K562 (cell line): ENCODE data around the gene ABCA7. TPM values are rescaled to one million over a fixed set of nuclear protein-coding genes. Genes with fewer than 3 reads are reported as not detected.
A peak's percentile ranks its signal among the peaks of the same experiment; 100 is the strongest.

Experiments
- ATAC-seq: fragments of 200-7000 bp; cut with Tn5 transposase; 3 replicates; pipeline ENCODE4 v1.9.1; 2020; ENCODE audit warnings: moderate library complexity
- BruUV-seq: library from RNA; stranded (reverse); fragments of 400-500 nt; replicated peaks from 2 replicates; lab custom pipeline; 2021; lab: Mats Ljungman, UMichigan
- CTCF ChIA-PET: fragments of 300-600 bp; formaldehyde crosslinking; extraction: SDS; loops from one replicate; lab custom pipeline; 2021; ENCODE audit warnings: low intra/inter-chr PET ratio; lab: Yijun Ruan, JAX
- POLR2A ChIA-PET: fragments of 300-600, 350-650 bp; sonication (Branson Sonifier 250); formaldehyde crosslinking; extraction: SDS; loops from one replicate; lab custom pipeline; 2021; ENCODE audit warnings: antibody characterized with exemption, inconsistent platforms; lab: Yijun Ruan, JAX
- DNase-seq, 4 experiments: peaks; one replicate each; pipeline versions ENCODE4 v3.0.0 to v3.0.0-alpha.2; 2011 to 2018; ENCODE audit warnings: low spot score in 3 of 4, mixed read lengths in 3 of 4; ENCODE audit errors: extremely low read depth in 1 of 4
- FAIRE-seq: peaks from 2 replicates; lab custom pipeline; 2011; peaks lifted over from hg19 to GRCh38; lab: Jason Lieb, UNC
- H2AFZ ChIP-seq: 2 replicates; pipeline ENCODE4 v1.6.0; 2011; ENCODE audit warnings: low read depth, low read length, control low read depth, inconsistent platforms
- H3K27ac ChIP-seq: fragments of 200-600 bp; 3 replicates; pipeline ENCODE4 v1.8.0; 2011; ENCODE audit warnings: low read depth, mild to moderate bottlenecking, control low read depth, inconsistent platforms, low read length, moderate library complexity, mixed read lengths; ENCODE audit errors: extremely low read depth
- H3K27me3 ChIP-seq, 2 experiments: fragments of 300-600 bp in 1 of 2; 2 replicates in 1 of 2; 3 replicates in 1 of 2; pipeline versions ENCODE4 v1.6.0 to v1.8.0; 2011; ENCODE audit warnings: inconsistent platforms in 2 of 2, low read length in 2 of 2, mild to moderate bottlenecking in 1 of 2, mixed read lengths in 1 of 2, moderate library complexity in 1 of 2; ENCODE audit not compliant: control insufficient read depth in 2 of 2, insufficient read depth in 2 of 2
- H3K36me3 ChIP-seq: fragments of 300-600 bp; 3 replicates; pipeline ENCODE4 v1.8.0; 2011; ENCODE audit warnings: mild to moderate bottlenecking, low read length, inconsistent platforms; ENCODE audit not compliant: control insufficient read depth, insufficient read depth
- H3K4me1 ChIP-seq, 2 experiments: fragments of 200-600 bp in 1 of 2; replicated peaks in 1 of 2; 2 replicates in 1 of 2; 3 replicates in 1 of 2; pipeline versions ENCODE4 v1.5.1 to v1.8.0; 2011; ENCODE audit warnings: inconsistent platforms in 2 of 2, low read length in 2 of 2, mild to moderate bottlenecking in 1 of 2, mixed read lengths in 1 of 2, moderate library complexity in 1 of 2; ENCODE audit not compliant: control insufficient read depth in 2 of 2, insufficient read depth in 2 of 2
- H3K4me2 ChIP-seq: 2 replicates; pipeline ENCODE4 v1.6.1; 2011; ENCODE audit warnings: low read length, control low read depth, inconsistent platforms, mixed read lengths; ENCODE audit not compliant: insufficient read depth
- H3K4me3 ChIP-seq: fragments of 200-600 bp; sonication (generic), shearing (Covaris generic); 2 replicates; pipeline ENCODE4 v1.5.1; 2016; ENCODE audit warnings: control low read depth, inconsistent platforms
- H3K79me2 ChIP-seq: fragments of 200-600 bp; 3 replicates; pipeline ENCODE4 v1.8.0; 2011; ENCODE audit warnings: low read length, inconsistent platforms; ENCODE audit not compliant: control insufficient read depth, insufficient read depth
- H3K9ac ChIP-seq, 2 experiments: 2 replicates each; pipeline versions ENCODE4 v1.6.0 to v1.6.1; 2011; ENCODE audit warnings: low read depth in 2 of 2, low read length in 2 of 2, control low read depth in 1 of 2, inconsistent platforms in 1 of 2, mild to moderate bottlenecking in 1 of 2, mixed read lengths in 1 of 2; ENCODE audit not compliant: insufficient read depth in 1 of 2
- H3K9me1 ChIP-seq: one replicate; pipeline ENCODE4 v1.6.0; 2011; ENCODE audit warnings: inconsistent platforms, mild to moderate bottlenecking, low read length, moderate library complexity; ENCODE audit not compliant: control insufficient read depth, insufficient read depth
- H3K9me3 ChIP-seq: replicated peaks from 2 replicates; pipeline ENCODE4 v1.5.1; 2011; ENCODE audit warnings: low read depth, low read length, inconsistent platforms; ENCODE audit not compliant: control insufficient read depth, insufficient read depth
- H4K20me1 ChIP-seq: replicated peaks from 2 replicates; pipeline ENCODE4 v1.6.1; 2011; ENCODE audit warnings: low read length, inconsistent platforms, mixed read lengths; ENCODE audit not compliant: control insufficient read depth, insufficient read depth
- ZBTB7A ChIP-seq: IDR thresholded peaks from 2 replicates; pipeline ENCODE4 v1.6.1; 2011; ENCODE audit warnings: low read depth, mild to moderate bottlenecking, low read length, moderate library complexity, borderline replicate concordance; ENCODE audit not compliant: control insufficient read depth
- WGBS: fragments of 100-300 bp; shearing (Covaris generic); methylation state at CpG from one replicate; pipeline ENCODE4 v1.1.6; 2016; ENCODE audit warnings: low coverage, mixed read lengths; ENCODE audit not compliant: insufficient coverage; ENCODE audit errors: missing lambda C conversion rate; 5-methylcytosine and 5-hydroxymethylcytosine counted together
- in situ Hi-C: fragments of 300-500 bp; cut with MboI; formaldehyde crosslinking; loops from 4 replicates; pipeline ENCODE4 v1.15.0; 2018; ENCODE audit warnings: inconsistent platforms, mixed read lengths
- intact Hi-C: fragments of 100-400 bp; cut with micrococcal nuclease; formaldehyde crosslinking; loops from 2 replicates; pipeline ENCODE4 v1.14.2; 2022
- polyA plus RNA-seq, 8 experiments: library from polyadenylated mRNA; depleted of rRNA in 4 of 8; stranded (reverse) in 5 of 8; unstranded in 3 of 8; fragments of >200 nt; fragmentation: Nextera tagmentation in 2 of 8; fragmentation: Illumina TruSeq in 1 of 8; extraction: Ambion mirVana in 2 of 8; extraction: Trizol in 1 of 8; gene quantifications; 2 replicates each; pipeline versions ENCODE4 v1.2.1 to v1.2.3, GENCODE V29; 2011 to 2014; ENCODE audit warnings: inconsistent platforms in 1 of 8, missing spikeins in 1 of 8
- total RNA-seq, 7 experiments: library from RNA; depleted of rRNA in 6 of 7; stranded (reverse); fragments of >200 nt in 6 of 7; fragmentation: Illumina TruSeq in 2 of 7; extraction: Trizol in 2 of 7; gene quantifications; 2 replicates each; pipeline versions ENCODE4 v1.2.1 to v1.2.3, GENCODE V29; 2011 to 2021; ENCODE audit warnings: low replicate concordance in 1 of 7
- TF ChIP-seq, protein P1 (sequence below): IDR thresholded peaks from 2 replicates; pipeline ENCODE4 v1.6.1; 2016; ENCODE audit warnings: missing genetic modification characterization, missing compliant biosample characterization

ABCA7 gene
- total and polyA plus RNA-seq, 9 of the 15 experiments (the other 6 are each of a cell fraction or from before 2014, with no cell fraction given): 2.3 to 96.1 (median 31.2) TPM

DNA sequence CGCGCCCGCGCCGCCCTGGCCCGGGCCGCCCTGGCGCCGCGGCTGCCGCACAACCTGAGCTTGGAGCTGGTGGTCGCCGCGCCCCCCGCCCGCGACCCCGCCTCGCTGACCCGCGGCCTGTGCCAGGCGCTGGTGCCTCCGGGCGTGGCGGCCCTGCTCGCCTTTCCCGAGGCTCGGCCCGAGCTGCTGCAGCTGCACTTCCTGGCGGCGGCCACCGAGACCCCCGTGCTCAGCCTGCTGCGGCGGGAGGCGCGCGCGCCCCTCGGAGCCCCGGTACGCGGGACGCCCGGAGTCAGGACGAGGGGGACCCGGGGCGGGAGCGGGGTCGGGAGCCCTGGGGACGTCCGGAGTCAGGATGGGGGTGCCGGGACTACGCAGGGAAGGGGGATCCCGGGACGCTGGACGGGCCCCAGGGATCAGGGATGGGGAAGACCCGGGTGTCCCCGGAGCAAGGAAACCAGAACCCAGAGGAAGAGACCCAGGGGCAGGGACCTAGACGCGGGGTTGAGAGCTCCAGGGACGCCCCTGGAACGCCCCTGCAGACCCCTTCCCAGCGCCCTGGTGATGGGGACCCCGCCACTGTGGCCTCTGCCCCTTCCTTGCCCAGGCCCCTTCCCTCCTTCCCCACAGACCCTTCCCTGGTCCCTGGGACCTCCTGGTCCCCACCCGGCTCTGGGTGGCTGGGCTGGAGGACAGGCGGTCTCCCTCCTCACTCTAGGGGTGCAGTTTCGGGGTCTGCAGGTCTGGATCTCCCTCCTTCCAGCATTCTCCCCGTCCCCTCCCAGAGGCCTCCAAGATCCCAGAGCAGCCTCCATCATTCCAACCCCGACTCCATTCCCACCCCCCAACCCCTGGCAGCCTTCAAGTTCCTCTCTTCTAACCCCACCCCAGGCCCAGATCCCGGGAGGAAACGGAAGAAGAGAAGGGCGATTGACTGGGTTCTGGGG, 39.0 kb upstream of the ABCA7 start:
- Histone ChIP-seq H3K36me3 (no peaks in the 10 kb centered on the region), H3K4me3 (no peak overlapping the region), H3K4me2 (peak overlapping the region; percentile 1; the same call in 1 of the 2 replicates), H4K20me1 (no peaks in the 10 kb centered on the region), H3K27me3 (no peaks in the 10 kb centered on the region), H3K4me1 (peaks cover 8 to 65% of the 10 kb centered on the region in 2 experiments), H3K9me1 (no peaks in the 10 kb centered on the region), H3K79me2 (no peaks in the 10 kb centered on the region), H2AFZ (no peak overlapping the region; the same call in 1 of the 2 replicates), H3K9ac (peak overlapping the region in 1 of 2 experiments; percentile 85; a peak in 2 of 4 replicates), H3K27ac (no peak overlapping the region), H3K9me3 (no peaks in the 10 kb centered on the region)
- WGBS: 10% methylated on average over 36 of the region's 73 CpGs
- TF ChIP-seq, protein P1, sequence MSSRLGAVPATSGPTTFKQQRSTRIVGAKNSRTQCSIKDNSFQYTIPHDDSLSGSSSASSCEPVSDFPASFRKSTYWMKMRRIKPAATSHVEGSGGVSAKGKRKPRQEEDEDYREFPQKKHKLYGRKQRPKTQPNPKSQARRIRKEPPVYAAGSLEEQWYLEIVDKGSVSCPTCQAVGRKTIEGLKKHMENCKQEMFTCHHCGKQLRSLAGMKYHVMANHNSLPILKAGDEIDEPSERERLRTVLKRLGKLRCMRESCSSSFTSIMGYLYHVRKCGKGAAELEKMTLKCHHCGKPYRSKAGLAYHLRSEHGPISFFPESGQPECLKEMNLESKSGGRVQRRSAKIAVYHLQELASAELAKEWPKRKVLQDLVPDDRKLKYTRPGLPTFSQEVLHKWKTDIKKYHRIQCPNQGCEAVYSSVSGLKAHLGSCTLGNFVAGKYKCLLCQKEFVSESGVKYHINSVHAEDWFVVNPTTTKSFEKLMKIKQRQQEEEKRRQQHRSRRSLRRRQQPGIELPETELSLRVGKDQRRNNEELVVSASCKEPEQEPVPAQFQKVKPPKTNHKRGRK: no peak
- TF ChIP-seq ZBTB7A: peak; percentile 42; the same call in 1 of the 2 replicates
- in situ Hi-C loops (no loop called here), intact Hi-C loops (loop anchor here (1.0 kb wide), 1 partner anchor 80 kb away; no protein-coding TSS in a partner anchor)
- ATAC-seq (no peak), FAIRE-seq (no peak), DNase-seq (no peak)
- POLR2A ChIA-PET: interaction anchor here (0.5 to 1.0 kb wide), 3 partner anchors 92 to 203 kb away, joined by 3 to 4 read pairs (median 3); no protein-coding TSS in a partner anchor
- CTCF ChIA-PET: interaction anchor here (0.5 to 0.7 kb wide), 2 partner anchors 99 to 203 kb away, joined by 3 to 4 read pairs; partner anchors contain the start of gene PTBP1
- BruUV-seq: no TSS peak
